Suprapubic skin (tissue), 4 donors: ENCODE measurements around the gene EPB41L2. TPM values are rescaled to one million over a fixed set of nuclear protein-coding genes. Genes with fewer than 3 reads are reported as not detected.

ENCODE experiments used
- DNase-seq, 2 donors: peaks; one replicate each; pipeline ENCODE4 v3.0.0-alpha.2; 2019; ENCODE audit warnings: low spot score in 2 of 2
- H3K27ac ChIP-seq: fragments of 200-600 bp; sonication (generic); one replicate; pipeline ENCODE4 v1.5.1; 2019
- H3K27me3 ChIP-seq: fragments of 200-600 bp; sonication (generic); one replicate; pipeline ENCODE4 v1.5.1; 2019
- H3K36me3 ChIP-seq: fragments of 200-600 bp; sonication (generic); one replicate; pipeline ENCODE4 v1.5.1; 2019
- H3K4me1 ChIP-seq: fragments of 200-600 bp; sonication (generic); one replicate; pipeline ENCODE4 v1.5.1; 2019
- H3K4me3 ChIP-seq: fragments of 200-600 bp; sonication (generic); one replicate; pipeline ENCODE4 v1.5.1; 2019; ENCODE audit warnings: mild to moderate bottlenecking
- H3K9me3 ChIP-seq: fragments of 200-600 bp; sonication (generic); one replicate; pipeline ENCODE4 v1.5.1; 2019
- CTCF ChIP-seq, 2 donors: fragments of 200-600 bp in 1 of 2; fragments of 450-650 bp in 1 of 2; sonication (generic) in 1 of 2; IDR thresholded peaks; one replicate each; pipeline ENCODE4 v1.5.1; 2016 to 2019; ENCODE audit warnings: antibody characterized with exemption in 2 of 2, mild to moderate bottlenecking in 1 of 2, moderate library complexity in 1 of 2
- EP300 ChIP-seq: sonication (generic); formaldehyde crosslinking; IDR thresholded peaks from one replicate; pipeline ENCODE4 v1.6.1; 2017; ENCODE audit warnings: antibody characterized with exemption
- POLR2A ChIP-seq, 2 donors: fragments of 450-650 bp; IDR thresholded peaks; one replicate each; pipeline ENCODE4 v1.6.1; 2017; ENCODE audit warnings: antibody characterized with exemption in 2 of 2, mild to moderate bottlenecking in 2 of 2, moderate library complexity in 2 of 2
- POLR2AphosphoS5 ChIP-seq, 3 donors: sonication (generic); formaldehyde crosslinking; IDR thresholded peaks; one replicate each; pipeline ENCODE4 v1.6.1; 2017; ENCODE audit warnings: antibody characterized with exemption in 3 of 3
- WGBS: methylation state at CpG from one replicate; pipeline ENCODE4 v1.1.5; 2018; 5-methylcytosine and 5-hydroxymethylcytosine counted together
- total RNA-seq, 4 donors: library from RNA; depleted of rRNA; stranded (reverse); fragments of >200 nt; gene quantifications; one replicate each; pipeline ENCODE4 v1.1.0, GENCODE V29; 2016

EPB41L2 gene
- total RNA-seq, 4 donors from 2014 or later: 11.4 to 26.8 (median 15.4) TPM

GRCh38 chr6:131082335-131082734, 19.3 kb upstream of the EPB41L2 start:
- H3K9me3 ChIP-seq: no peaks in the 10 kb centered on the region
- DNase-seq: no peak
- H3K4me3 ChIP-seq: no peak overlapping the region
- H3K27ac ChIP-seq: no peak overlapping the region
- TF ChIP-seq POLR2AphosphoS5 (IDR thresholded peaks at IDR 0.05) (no peak), EP300 (no peak), CTCF (IDR thresholded peaks at IDR 0.05) (no peak), POLR2A (IDR thresholded peaks at IDR 0.05) (no peak)
- H3K36me3 ChIP-seq: no peaks in the 10 kb centered on the region
- no peaks in the 10 kb centered on the region for H3K4me1 ChIP-seq
- no peaks in the 10 kb centered on the region for H3K27me3 ChIP-seq
- 53% methylated on average over 1 of the region's 1 CpG for WGBS

GRCh38 chr6:131080084-131080483, 17.0 kb upstream of the EPB41L2 start:
- Histone ChIP-seq H3K27ac (no peak overlapping the region), H3K4me3 (no peak overlapping the region), H3K9me3 (no peaks in the 10 kb centered on the region), H3K4me1 (no peaks in the 10 kb centered on the region), H3K36me3 (no peaks in the 10 kb centered on the region), H3K27me3 (no peaks in the 10 kb centered on the region)
- no peak for DNase-seq
- TF ChIP-seq EP300 (no peak), POLR2A (IDR thresholded peaks at IDR 0.05) (no peak), POLR2AphosphoS5 (IDR thresholded peaks at IDR 0.05) (no peak), CTCF (IDR thresholded peaks at IDR 0.05) (no peak)
- 93% methylated on average over 6 of the region's 6 CpGs for WGBS

- H3K9me3 ChIP-seq: no peaks in the 10 kb centered on the region
- H3K27ac ChIP-seq: no peak overlapping the region
- WGBS: 97% methylated on average over 2 of the region's 2 CpGs
- no peak overlapping the region for H3K4me3 ChIP-seq
- no peaks in the 10 kb centered on the region for H3K4me1 ChIP-seq
- H3K36me3 ChIP-seq: no peaks in the 10 kb centered on the region
- DNase-seq: no peak
- no peaks in the 10 kb centered on the region for H3K27me3 ChIP-seq
- no peak for TF ChIP-seq CTCF (IDR thresholded peaks at IDR 0.05)
Measured at GRCh38 chr6:131073577-131073976, 10.5 kb upstream of the EPB41L2 start.

GRCh38 chr6:131070061-131070460, 7.0 kb upstream of the EPB41L2 start:
- Histone ChIP-seq H3K9me3 (no peaks in the 10 kb centered on the region), H3K4me3 (no peak overlapping the region), H3K4me1 (no peaks in the 10 kb centered on the region), H3K36me3 (no peaks in the 10 kb centered on the region), H3K27ac (no peak overlapping the region), H3K27me3 (no peaks in the 10 kb centered on the region)
- TF ChIP-seq POLR2A (IDR thresholded peaks at IDR 0.05) (no peak), CTCF (IDR thresholded peaks at IDR 0.05) (no peak), POLR2AphosphoS5 (IDR thresholded peaks at IDR 0.05) (no peak), EP300 (no peak)
- WGBS: 89% methylated on average over 3 of the region's 3 CpGs
- DNase-seq: no peak

- Histone ChIP-seq H3K4me3 (no peak overlapping the region), H3K9me3 (no peaks in the 10 kb centered on the region), H3K36me3 (no peaks in the 10 kb centered on the region), H3K27me3 (no peaks in the 10 kb centered on the region), H3K27ac (no peak overlapping the region), H3K4me1 (peaks cover 8% of the 10 kb centered on the region)
- no peak for TF ChIP-seq EP300
- TF ChIP-seq POLR2A (IDR thresholded peaks at IDR 0.05): no peak
- no peak for TF ChIP-seq POLR2AphosphoS5 (IDR thresholded peaks at IDR 0.05)
- no peak for TF ChIP-seq CTCF (IDR thresholded peaks at IDR 0.05)
- 93% methylated on average over 7 of the region's 7 CpGs for WGBS
- no peak for DNase-seq
Measured at GRCh38 chr6:131068165-131068564, 5.1 kb upstream of the EPB41L2 start.
